Measurements from ENCODE around the gene ENOX1.

ENOX1 gene

DNA sequence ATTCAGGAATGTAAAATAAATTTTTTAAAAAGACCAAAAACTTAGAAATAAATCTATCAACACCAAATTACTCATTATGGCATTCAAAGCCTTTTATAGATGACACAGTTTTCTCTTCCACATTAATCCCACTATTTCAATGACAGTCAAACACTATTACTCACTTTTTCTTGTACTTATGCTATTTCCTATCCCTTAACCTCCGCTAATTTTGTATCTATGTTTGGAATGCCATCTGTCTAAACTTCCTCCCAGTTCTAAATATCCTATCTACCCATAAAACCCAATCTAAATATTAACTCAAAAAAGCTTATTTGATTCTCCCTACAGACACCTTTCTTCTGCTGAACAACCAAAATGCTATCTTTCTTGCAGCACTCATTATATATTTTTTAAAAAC is 203.5 kb downstream of the ENOX1 start:
- no peak overlapping the region for H3K4ac ChIP-seq (ENCODE audit: low read depth, low read length)
- no peak overlapping the region for H3K27ac ChIP-seq (ENCODE audit: low read depth, low read length)
- no peaks in the 10 kb centered on the region for H3K79me1 ChIP-seq (ENCODE audit: low read length)
- no peaks in the 10 kb centered on the region for H3K27me3 ChIP-seq (ENCODE audit: insufficient read depth, low read length, poor library complexity)
- no peak overlapping the region for H3K18ac ChIP-seq (ENCODE audit: low read length)
- H3K79me2 ChIP-seq (ENCODE audit: control insufficient read depth, insufficient read depth, low read length): no peaks in the 10 kb centered on the region
- no peaks in the 10 kb centered on the region for H3K36me3 ChIP-seq (ENCODE audit: control insufficient read depth, insufficient read depth, low read length)
- no peak overlapping the region for H2AK5ac ChIP-seq (ENCODE audit: low read length)
- DNase-seq: no peak
- H2BK120ac ChIP-seq (ENCODE audit: low read depth, low read length): no peak overlapping the region
- no peaks in the 10 kb centered on the region for H3K4me1 ChIP-seq (ENCODE audit: control insufficient read depth, low read depth, low read length)
- WGBS (ENCODE audit: extremely low coverage, insufficient coverage, low lambda C conversion rate): 100% methylated on average over 1 of the region's 1 CpG
- H3K23ac ChIP-seq (ENCODE audit: low read length): no peak overlapping the region
- no peak overlapping the region for H3K56ac ChIP-seq (ENCODE audit: low read length)
- H4K5ac ChIP-seq (ENCODE audit: low read length): no peak overlapping the region
- no peak overlapping the region for H3K4me2 ChIP-seq (ENCODE audit: low read length)
- H2BK5ac ChIP-seq (ENCODE audit: low read length): no peak overlapping the region
- H4K8ac ChIP-seq (ENCODE audit: low read depth, low read length): no peak overlapping the region
- no peak overlapping the region for H3K9ac ChIP-seq (ENCODE audit: low read length)
- H3K4me3 ChIP-seq (ENCODE audit: low read length): no peak overlapping the region
- H2BK15ac ChIP-seq (replicated peaks; ENCODE audit: low read depth): no peak overlapping the region

DNA sequence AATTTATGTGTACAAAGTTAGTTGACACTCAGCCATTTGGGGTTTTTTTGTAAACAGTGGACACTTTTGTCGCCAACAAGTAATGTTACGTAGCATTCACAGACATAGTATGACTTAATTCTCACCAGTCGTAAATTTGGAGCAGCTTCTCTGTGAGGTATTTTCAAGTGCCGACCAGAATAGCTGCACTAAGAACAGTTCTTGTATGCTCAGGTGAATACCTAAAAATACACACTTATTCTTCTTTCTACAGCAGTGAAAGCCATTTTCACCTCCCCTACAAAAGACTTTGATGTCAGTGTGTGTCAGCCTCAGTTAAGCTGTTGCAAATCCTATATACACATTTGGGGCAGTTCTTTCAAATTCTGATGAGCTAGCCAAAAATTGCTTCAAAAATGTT is 206.5 kb downstream of the ENOX1 start:
- Histone ChIP-seq H2AK5ac (ENCODE audit: low read length) (no peak overlapping the region), H3K23ac (ENCODE audit: low read length) (no peak overlapping the region), H3K27me3 (ENCODE audit: insufficient read depth, low read length, poor library complexity) (no peaks in the 10 kb centered on the region)

DNA sequence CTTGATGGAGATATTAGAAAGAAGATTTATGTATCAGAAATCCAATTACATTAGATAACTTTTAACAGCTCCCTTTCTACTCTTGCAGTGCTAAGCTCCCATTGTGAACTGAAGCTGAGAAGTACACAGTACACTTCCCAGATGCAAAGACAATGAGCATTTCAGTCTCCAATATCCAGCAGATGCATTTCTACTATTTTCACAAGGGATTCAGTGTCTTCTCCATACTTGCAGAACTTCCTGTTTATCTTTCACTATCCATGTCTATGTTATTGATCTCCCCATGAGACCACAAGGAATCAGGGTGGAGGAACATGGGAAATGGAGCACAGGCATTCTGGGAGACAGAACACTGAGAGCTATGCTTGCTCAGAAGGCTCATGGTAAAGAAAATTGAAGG is 207.5 kb downstream of the ENOX1 start:
- Histone ChIP-seq H2BK5ac (ENCODE audit: low read length) (no peak overlapping the region), H3K23ac (ENCODE audit: low read length) (no peak overlapping the region), H3K4ac (ENCODE audit: low read depth, low read length) (no peak overlapping the region), H3K4me1 (ENCODE audit: control insufficient read depth, low read depth, low read length) (no peaks in the 10 kb centered on the region), H2BK120ac (ENCODE audit: low read depth, low read length) (no peak overlapping the region), H4K8ac (ENCODE audit: low read depth, low read length) (no peak overlapping the region), H3K18ac (ENCODE audit: low read length) (no peak overlapping the region), H3K56ac (ENCODE audit: low read length) (no peak overlapping the region), H3K4me3 (ENCODE audit: low read length) (no peak overlapping the region), H2AK5ac (ENCODE audit: low read length) (no peak overlapping the region), H4K5ac (ENCODE audit: low read length) (no peak overlapping the region), H3K9ac (ENCODE audit: low read length) (no peak overlapping the region), H2BK15ac (replicated peaks; ENCODE audit: low read depth) (no peak overlapping the region), H3K79me1 (ENCODE audit: low read length) (no peaks in the 10 kb centered on the region), H3K36me3 (ENCODE audit: control insufficient read depth, insufficient read depth, low read length) (no peaks in the 10 kb centered on the region), H3K79me2 (ENCODE audit: control insufficient read depth, insufficient read depth, low read length) (no peaks in the 10 kb centered on the region), H3K27ac (ENCODE audit: low read depth, low read length) (no peak overlapping the region), H3K4me2 (ENCODE audit: low read length) (no peak overlapping the region), H3K27me3 (ENCODE audit: insufficient read depth, low read length, poor library complexity) (no peaks in the 10 kb centered on the region)
- no peak for DNase-seq

More for the DNA sequence above, 206.5 kb downstream of the ENOX1 start:
- Histone ChIP-seq H3K79me2 (ENCODE audit: control insufficient read depth, insufficient read depth, low read length) (no peaks in the 10 kb centered on the region), H2BK15ac (replicated peaks; ENCODE audit: low read depth) (no peak overlapping the region), H3K4me1 (ENCODE audit: control insufficient read depth, low read depth, low read length) (no peaks in the 10 kb centered on the region), H3K18ac (ENCODE audit: low read length) (no peak overlapping the region), H4K5ac (ENCODE audit: low read length) (no peak overlapping the region), H3K9ac (ENCODE audit: low read length) (no peak overlapping the region), H3K4ac (ENCODE audit: low read depth, low read length) (no peak overlapping the region), H2BK5ac (ENCODE audit: low read length) (no peak overlapping the region), H4K8ac (ENCODE audit: low read depth, low read length) (no peak overlapping the region), H2BK120ac (ENCODE audit: low read depth, low read length) (no peak overlapping the region), H3K56ac (ENCODE audit: low read length) (no peak overlapping the region), H3K79me1 (ENCODE audit: low read length) (no peaks in the 10 kb centered on the region), H3K4me2 (ENCODE audit: low read length) (no peak overlapping the region), H3K36me3 (ENCODE audit: control insufficient read depth, insufficient read depth, low read length) (no peaks in the 10 kb centered on the region), H3K4me3 (ENCODE audit: low read length) (no peak overlapping the region), H3K27ac (ENCODE audit: low read depth, low read length) (no peak overlapping the region)
- WGBS (ENCODE audit: extremely low coverage, insufficient coverage, low lambda C conversion rate): no CpG with 5 or more reads among the region's 4 CpGs
- no peak for DNase-seq

DNA sequence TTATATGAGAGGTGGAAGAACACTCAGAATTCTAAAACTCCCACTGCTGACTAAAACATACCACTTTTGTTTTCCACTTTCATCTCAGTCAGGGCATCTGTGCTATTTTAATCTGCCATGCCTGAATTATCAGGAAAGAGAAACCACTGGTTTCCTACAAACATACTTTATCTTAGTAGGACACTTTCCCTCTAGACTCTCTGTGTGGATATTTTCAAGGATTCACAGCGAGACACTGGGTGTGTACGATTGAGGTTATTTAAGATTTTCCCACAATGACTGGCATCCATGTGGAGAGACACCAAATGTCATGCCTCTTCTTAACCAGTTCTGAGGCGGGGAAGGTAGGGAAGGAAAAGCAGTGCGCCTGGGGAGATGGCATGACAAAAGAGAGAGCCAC is 212.2 kb downstream of the ENOX1 start:
- DNase-seq: no peak
- Histone ChIP-seq H3K27me3 (ENCODE audit: insufficient read depth, low read length, poor library complexity) (no peaks in the 10 kb centered on the region), H4K8ac (ENCODE audit: low read depth, low read length) (no peak overlapping the region), H3K18ac (ENCODE audit: low read length) (no peak overlapping the region), H3K56ac (ENCODE audit: low read length) (no peak overlapping the region), H3K36me3 (ENCODE audit: control insufficient read depth, insufficient read depth, low read length) (no peaks in the 10 kb centered on the region), H3K4me2 (ENCODE audit: low read length) (no peak overlapping the region), H3K79me2 (ENCODE audit: control insufficient read depth, insufficient read depth, low read length) (no peaks in the 10 kb centered on the region), H4K5ac (ENCODE audit: low read length) (no peak overlapping the region), H3K79me1 (ENCODE audit: low read length) (no peaks in the 10 kb centered on the region), H3K4me3 (ENCODE audit: low read length) (no peak overlapping the region), H3K27ac (ENCODE audit: low read depth, low read length) (no peak overlapping the region), H3K9ac (ENCODE audit: low read length) (no peak overlapping the region), H3K4me1 (ENCODE audit: control insufficient read depth, low read depth, low read length) (peaks cover 1% of the 10 kb centered on the region), H2AK5ac (ENCODE audit: low read length) (no peak overlapping the region), H2BK5ac (ENCODE audit: low read length) (no peak overlapping the region), H2BK15ac (replicated peaks; ENCODE audit: low read depth) (no peak overlapping the region), H3K23ac (ENCODE audit: low read length) (no peak overlapping the region), H3K4ac (ENCODE audit: low read depth, low read length) (no peak overlapping the region), H2BK120ac (ENCODE audit: low read depth, low read length) (no peak overlapping the region)
- no CpG with 5 or more reads among the region's 4 CpGs for WGBS (ENCODE audit: extremely low coverage, insufficient coverage, low lambda C conversion rate)

DNA sequence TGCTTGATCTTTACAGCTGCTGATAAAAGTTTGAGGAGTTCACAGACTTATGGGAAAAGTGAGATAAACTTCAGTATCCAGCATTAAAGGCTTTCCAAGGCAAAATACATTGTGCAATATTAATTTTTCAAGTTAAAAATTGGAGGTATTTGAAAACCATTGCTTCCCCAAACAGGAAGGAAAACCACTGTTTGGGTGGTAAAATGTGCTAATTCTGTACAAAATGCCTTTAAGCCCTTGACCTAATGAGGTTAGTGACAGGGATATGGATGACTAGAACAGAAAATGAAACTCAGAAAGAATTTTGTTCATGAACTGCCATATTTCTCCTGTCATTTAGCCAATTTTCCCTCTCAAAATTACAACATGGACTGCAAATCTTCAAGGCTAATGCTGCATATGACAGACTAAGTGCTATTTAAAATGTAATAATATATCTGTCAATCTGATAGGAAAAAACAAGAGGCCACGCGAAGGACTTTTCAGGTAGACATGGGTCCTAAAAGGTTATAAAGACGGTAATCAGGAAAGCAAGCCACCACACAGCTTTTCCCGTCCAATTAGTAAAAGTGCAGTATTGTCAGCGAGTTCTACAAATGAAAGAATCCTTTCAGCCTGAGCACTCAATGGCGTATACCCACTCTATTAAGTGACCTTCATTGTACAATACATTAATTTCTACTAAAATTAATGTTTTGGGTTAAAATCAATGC is 212.8 kb downstream of the ENOX1 start:
- Histone ChIP-seq H3K27me3 (ENCODE audit: insufficient read depth, low read length, poor library complexity) (no peaks in the 10 kb centered on the region), H3K27ac (ENCODE audit: low read depth, low read length) (no peak overlapping the region)

DNA sequence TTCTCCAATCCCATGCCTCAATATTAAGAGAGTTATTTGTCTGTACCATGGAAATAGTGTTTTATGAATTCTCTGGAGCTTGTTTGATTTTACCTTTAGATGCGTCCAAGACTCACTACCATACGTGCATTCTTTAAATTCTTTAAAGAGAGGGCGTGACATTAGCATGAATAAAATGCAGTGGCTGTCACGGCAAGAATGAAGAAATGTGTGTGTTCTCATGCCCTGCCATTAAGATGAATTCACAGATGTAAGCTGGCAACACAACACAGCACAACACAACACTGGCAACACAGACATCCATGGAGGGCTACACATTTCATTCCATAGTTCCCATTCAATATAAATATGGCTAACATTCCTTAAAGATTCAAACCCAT is 213.4 kb downstream of the ENOX1 start:
- peak; percentile 75 for DNase-seq
- no peaks in the 10 kb centered on the region for H3K36me3 ChIP-seq (ENCODE audit: control insufficient read depth, insufficient read depth, low read length)
- no peak overlapping the region for H3K4me2 ChIP-seq (ENCODE audit: low read length)
- H3K79me1 ChIP-seq (ENCODE audit: low read length): no peaks in the 10 kb centered on the region
- no peak overlapping the region for H3K23ac ChIP-seq (ENCODE audit: low read length)
- H2BK5ac ChIP-seq (ENCODE audit: low read length): no peak overlapping the region
- no peak overlapping the region for H3K18ac ChIP-seq (ENCODE audit: low read length)
- H4K8ac ChIP-seq (ENCODE audit: low read depth, low read length): no peak overlapping the region
- H3K4ac ChIP-seq (ENCODE audit: low read depth, low read length): no peak overlapping the region
- no peak overlapping the region for H3K56ac ChIP-seq (ENCODE audit: low read length)
- no peak overlapping the region for H3K27ac ChIP-seq (ENCODE audit: low read depth, low read length)
- H2BK15ac ChIP-seq (replicated peaks; ENCODE audit: low read depth): no peak overlapping the region
- H3K9ac ChIP-seq (ENCODE audit: low read length): no peak overlapping the region
- H2BK120ac ChIP-seq (ENCODE audit: low read depth, low read length): no peak overlapping the region
- H3K79me2 ChIP-seq (ENCODE audit: control insufficient read depth, insufficient read depth, low read length): no peaks in the 10 kb centered on the region
- no peak overlapping the region for H3K4me3 ChIP-seq (ENCODE audit: low read length)
- H4K5ac ChIP-seq (ENCODE audit: low read length): no peak overlapping the region
- H3K4me1 ChIP-seq (ENCODE audit: control insufficient read depth, low read depth, low read length): peaks cover 1% of the 10 kb centered on the region
- no CpG with 5 or more reads among the region's 4 CpGs for WGBS (ENCODE audit: extremely low coverage, insufficient coverage, low lambda C conversion rate)
- H3K27me3 ChIP-seq (ENCODE audit: insufficient read depth, low read length, poor library complexity): no peaks in the 10 kb centered on the region
- H2AK5ac ChIP-seq (ENCODE audit: low read length): no peak overlapping the region

More for the DNA sequence above, 212.8 kb downstream of the ENOX1 start:
- Histone ChIP-seq H3K23ac (ENCODE audit: low read length) (no peak overlapping the region), H3K18ac (ENCODE audit: low read length) (no peak overlapping the region), H3K9ac (ENCODE audit: low read length) (no peak overlapping the region), H3K56ac (ENCODE audit: low read length) (no peak overlapping the region), H3K79me2 (ENCODE audit: control insufficient read depth, insufficient read depth, low read length) (no peaks in the 10 kb centered on the region), H3K4me2 (ENCODE audit: low read length) (no peak overlapping the region), H4K8ac (ENCODE audit: low read depth, low read length) (no peak overlapping the region), H3K36me3 (ENCODE audit: control insufficient read depth, insufficient read depth, low read length) (no peaks in the 10 kb centered on the region), H2AK5ac (ENCODE audit: low read length) (no peak overlapping the region), H3K4ac (ENCODE audit: low read depth, low read length) (no peak overlapping the region), H2BK120ac (ENCODE audit: low read depth, low read length) (no peak overlapping the region), H4K5ac (ENCODE audit: low read length) (no peak overlapping the region), H2BK5ac (ENCODE audit: low read length) (no peak overlapping the region), H2BK15ac (replicated peaks; ENCODE audit: low read depth) (no peak overlapping the region), H3K4me3 (ENCODE audit: low read length) (no peak overlapping the region), H3K79me1 (ENCODE audit: low read length) (no peaks in the 10 kb centered on the region), H3K4me1 (ENCODE audit: control insufficient read depth, low read depth, low read length) (peaks cover 1% of the 10 kb centered on the region)
- DNase-seq: no peak
- WGBS (ENCODE audit: extremely low coverage, insufficient coverage, low lambda C conversion rate): no CpG with 5 or more reads among the region's 6 CpGs

Measured in mesendoderm (in vitro differentiated cells).